NOMO-1 (cell line): Measurements from ENCODE around the gene SPOCK1.
"Not testable (repeated sequence)": the region's sequence is repeated elsewhere in the genome, so short reads cannot be mapped to it uniquely, and the experiment has no call there.

Experiments used
- DNase-seq, 2 experiments: peaks; one replicate each; lab custom pipeline; 2025; ENCODE audit not compliant: unreplicated experiment in 2 of 2; lab: John Stamatoyannopoulos, UW

Gene SPOCK1

DNA sequence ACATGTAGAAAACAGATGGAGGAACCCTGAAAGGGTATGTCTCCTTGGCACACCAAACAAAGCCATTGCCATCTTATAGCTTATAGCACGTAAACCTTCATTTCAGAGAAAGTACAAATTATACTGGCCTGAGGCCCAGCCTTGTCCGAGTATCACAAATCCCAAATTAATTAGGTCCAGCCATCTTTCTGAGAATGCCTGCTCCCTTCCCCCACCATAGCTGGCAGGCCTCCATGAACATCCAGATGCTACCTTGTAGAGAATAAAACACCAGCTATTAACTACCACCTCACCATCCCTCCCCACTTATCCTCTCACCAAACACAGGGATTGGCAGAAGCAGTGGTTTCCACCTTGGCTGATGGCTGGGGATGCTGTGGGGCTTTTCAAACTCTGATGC is 224.0 kb downstream of the SPOCK1 start:
- no peak for DNase-seq

DNA sequence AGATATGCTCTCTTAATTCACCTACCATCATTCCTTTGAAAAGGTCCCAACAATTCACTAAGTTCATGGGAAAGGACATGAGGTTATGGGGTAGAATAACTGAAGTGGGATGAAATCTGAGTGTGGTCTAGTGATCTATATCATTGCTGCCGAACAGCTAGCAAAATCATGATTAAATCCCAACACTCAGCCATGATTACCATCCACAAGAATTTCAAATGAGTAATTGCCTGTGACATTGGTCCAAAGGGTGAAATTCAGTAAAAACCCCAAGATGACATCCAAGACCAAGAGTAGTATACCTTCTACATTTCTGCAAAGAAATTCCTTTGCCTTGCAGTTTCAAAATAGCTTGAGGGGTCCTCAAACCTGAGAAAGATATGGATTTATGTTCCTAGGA is 225.6 kb downstream of the SPOCK1 start:
- no peak for DNase-seq

DNA sequence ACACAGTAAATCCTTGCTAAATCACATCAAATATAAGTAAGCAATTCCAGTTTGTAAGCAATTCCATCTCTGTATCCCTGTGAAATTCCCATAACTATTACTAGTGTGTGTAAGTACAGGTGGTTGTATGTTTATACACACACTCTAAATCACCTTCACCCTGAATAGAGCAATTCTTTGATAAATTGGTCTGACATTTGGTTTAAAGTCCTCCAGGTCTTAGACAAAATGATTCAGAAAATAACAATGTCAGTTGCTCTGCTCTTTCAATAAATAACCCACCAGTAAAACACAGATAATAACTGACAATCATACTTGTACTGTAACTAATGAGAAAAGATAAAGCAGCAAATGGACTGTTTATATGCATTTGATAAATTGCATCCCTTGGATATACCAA is 226.3 kb downstream of the SPOCK1 start:
- no peak for DNase-seq

DNA sequence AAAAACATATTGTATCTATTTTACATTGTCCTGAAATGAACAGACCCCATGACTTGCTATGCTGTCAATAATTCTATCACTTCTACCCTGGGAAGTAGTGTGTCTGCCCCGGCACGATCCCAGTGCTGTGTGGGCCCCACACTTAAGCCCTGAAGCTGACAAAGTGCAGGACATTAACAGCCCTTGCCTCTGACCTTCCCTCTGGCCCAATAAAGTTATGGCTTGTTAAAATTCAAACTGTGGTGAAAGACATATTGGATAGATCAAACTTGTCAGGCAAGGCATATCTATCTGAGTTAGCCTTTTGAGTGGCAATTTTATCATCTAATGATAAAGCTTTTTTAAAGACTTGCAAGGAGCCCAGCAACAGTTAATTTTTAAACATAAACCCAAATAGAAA is 229.2 kb downstream of the SPOCK1 start:
- DNase-seq = no peak

DNA sequence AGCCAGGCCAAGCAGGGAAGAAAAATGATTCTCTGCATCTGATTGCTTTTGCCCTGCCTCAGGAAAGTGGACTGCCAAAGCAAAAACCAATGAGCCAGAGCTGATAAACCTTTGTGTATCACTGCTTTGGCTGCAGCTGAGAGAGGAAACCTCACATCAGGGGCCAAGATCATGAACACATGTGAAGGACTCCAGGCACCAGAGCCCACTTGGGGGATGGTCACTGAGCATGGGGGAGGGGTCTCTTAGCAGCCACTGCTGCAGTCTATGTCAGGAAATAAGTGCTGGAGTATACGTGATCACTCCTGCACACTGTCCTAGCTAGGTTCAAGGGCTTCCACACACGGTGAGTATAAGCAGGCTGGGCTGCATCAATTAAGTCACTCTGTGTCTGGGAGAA is 229.9 kb downstream of the SPOCK1 start:
- DNase-seq = no peak

DNA sequence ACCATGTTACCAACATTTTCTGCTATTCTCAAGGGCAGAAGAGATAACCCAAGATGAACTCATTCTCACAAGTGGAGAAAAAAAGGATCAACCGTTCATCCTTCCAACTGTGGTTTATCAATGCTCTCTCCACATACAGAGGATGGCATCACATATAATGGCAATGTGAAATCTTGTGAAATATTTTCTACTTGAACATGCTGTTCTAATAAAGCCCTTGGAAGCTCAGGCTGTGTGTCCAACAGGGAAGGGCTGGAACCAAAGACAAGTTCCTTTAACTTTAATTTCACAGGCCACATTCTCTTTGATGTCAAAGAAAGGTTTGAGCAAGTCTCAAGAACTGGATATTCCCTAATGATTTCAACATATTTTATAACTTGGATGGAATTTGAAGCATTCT is 230.5 kb downstream of the SPOCK1 start:
- DNase-seq = no peak

DNA sequence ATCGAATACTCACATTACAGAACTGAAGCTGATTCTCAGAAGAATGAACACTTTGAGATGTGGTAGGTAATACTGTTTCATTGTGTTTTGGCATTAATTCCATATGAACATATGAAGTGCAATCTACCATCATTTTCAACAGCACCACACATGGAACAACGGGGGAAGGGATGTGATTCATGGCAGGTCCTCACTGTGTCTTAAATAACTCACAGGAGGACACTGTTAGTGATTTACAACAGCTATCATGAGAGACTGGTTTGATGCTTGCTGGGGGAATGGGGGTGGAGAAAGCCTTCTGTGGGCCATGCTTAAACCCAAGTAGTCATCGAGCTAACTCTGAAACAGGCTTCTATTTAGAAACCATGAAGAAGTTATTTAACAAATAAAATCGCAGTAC is 232.9 kb downstream of the SPOCK1 start:
- DNase-seq = no peak

DNA sequence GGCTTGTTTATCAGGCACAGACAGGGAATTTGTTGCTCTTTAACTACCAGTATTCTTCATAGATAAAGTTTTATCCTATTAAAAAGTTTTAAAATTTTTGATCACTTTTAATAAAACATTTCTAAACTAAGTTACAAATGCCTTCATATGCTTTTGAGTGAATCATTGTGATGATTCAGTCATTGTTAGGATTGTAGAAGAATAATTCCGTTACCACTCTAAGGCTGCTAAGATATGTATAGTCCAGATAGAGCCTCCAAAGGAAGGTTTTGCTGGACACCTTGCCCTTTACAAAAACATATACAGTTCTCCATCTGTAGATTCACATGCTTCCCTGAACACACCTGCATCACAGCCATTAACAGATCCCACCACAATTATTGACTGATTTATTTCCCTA is 233.7 kb downstream of the SPOCK1 start:
- no peak for DNase-seq

DNA sequence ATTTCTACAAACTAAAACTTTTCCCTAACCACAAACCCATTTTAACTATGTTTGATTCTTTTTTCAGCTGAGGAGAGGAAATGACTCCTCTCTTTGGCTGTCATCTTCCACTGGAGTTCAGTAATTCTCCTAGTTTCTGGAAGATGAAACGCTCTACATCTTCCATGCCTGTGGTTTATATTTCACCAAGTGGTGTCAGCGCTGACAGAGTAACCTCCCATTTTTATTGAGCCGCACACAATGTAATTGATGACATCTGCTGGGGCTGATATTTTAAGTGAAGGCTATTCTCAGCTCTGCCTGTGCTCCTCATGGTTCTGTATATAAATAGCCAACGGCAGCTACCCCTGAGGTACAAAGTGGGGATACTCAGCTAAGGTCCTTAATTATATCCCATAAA is 234.6 kb downstream of the SPOCK1 start:
- no peak for DNase-seq

DNA sequence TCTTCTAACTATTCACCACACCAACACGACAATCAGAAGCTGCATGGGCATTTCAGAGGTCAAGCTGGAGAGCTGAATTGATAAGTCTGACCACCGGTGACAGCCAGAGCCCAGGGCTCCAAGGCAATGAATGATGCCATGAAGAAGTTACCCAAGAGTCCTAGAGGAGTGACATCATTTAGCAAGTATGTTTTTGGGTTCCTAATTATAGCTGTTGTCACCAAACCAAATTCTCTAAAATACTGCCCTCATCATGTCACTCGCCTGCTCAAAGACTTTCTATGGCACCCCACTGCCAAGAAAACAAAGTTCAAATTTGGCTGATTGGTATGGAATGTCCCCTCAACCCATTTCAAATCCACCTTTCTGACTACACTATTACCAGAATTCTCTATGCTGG is 235.1 kb downstream of the SPOCK1 start:
- no peak for DNase-seq

DNA sequence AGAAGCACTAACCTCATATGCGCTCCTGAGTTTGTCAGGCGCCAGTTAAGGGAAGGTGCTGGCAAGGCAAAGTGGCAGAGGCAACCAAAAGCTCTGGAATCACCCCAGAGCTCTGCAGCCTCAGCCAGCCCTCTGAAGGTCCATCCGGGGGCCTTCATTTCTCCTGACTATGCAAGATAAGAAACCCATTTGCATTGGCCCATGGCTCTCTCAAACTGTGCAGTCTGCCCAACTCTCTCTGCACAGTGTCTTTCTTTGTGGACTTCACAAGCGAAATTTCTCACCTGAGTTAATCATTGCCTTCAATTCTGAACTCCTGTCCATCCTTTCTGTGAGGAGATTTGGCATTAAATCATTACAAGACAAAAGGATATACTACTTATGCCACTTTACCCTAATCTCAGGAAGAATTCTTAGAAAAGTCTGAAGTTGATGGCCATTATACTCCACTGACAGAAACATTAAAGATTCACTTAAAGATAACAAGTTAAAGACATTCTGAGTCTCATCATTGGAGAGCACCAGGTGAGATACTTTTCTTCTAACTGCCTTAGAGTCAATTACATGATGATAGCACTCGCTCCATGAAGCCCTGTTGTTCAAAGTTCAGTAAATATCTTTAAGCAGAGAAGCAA is 235.6 kb downstream of the SPOCK1 start:
- no peak for DNase-seq

DNA sequence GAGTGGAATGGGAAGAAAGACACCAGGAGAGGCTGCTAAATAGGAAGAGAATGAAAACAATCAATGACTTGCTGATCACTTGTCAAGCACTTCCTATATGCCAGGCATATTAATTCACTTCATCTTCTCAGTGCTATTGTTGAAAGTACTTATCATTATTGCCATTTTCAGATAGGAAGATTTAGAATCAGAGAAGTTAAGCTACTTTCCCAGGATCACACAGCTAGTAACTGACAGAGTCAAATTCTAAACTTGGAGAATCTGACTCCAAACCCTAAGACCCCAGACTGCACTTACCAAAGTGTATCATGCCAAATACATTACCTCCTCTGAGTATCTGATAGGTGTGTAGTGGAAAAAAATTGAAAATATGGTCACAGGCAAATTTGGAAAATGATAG is 236.3 kb downstream of the SPOCK1 start:
- no peak for DNase-seq

DNA sequence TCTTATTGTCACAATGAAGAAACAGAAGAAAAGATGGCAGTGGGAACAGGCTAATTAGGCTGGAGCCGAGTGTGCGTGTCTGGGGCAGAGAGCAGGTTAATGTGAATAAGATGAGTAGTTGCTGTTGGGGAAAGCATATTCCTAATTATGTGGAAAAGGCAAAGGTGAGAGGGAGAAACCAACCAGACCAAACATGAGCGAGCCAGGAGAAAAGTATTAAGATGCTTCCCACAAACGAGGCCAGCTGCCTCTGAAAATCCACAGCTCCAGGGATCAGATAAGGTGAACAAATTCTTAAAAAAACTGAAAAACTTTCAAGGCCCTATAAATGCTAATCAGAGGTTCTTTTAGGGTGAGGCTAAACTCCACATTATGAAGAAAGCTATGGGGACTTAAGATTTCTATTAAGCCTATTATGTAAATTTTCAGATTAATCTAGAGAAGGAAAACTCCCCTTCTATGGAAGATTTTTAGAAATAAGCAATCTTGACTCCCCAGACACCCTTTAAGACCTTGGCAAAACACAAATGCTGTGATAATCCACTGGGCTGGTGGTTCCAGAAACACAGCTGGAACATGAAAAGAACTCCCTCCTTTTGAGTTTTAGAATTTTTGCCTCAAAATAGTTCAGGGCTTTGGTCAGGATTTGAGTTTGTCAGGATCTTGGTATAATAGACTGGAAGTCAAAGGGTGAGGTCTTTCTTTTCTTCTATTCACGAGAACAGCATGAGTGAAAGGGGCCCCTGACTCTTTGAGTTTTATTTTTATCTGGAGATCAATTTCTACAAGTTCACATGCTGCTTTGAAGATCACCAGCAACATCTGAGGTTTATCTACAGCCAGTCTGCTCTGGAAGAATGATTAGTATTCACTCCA is 238.1 kb downstream of the SPOCK1 start:
- DNase-seq = no peak

DNA sequence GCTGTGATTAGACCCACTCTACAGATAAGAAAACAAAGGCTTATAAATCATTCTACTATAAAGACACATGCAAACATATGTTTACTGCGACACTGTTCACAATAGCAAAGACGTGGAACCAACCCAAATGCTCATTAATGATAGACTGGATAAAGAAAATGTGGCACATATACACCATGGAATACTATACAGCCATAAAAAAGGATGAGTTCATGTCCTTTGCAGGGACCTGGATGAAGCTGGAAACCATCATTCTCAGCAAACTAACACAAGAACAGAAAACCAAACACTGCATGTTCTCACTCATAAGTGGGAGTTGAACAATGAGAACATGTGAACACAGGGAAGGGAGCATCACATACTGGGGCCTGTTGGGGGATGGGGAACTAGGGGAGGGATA is 240.0 kb downstream of the SPOCK1 start:
- not testable (repeated sequence) for DNase-seq

DNA sequence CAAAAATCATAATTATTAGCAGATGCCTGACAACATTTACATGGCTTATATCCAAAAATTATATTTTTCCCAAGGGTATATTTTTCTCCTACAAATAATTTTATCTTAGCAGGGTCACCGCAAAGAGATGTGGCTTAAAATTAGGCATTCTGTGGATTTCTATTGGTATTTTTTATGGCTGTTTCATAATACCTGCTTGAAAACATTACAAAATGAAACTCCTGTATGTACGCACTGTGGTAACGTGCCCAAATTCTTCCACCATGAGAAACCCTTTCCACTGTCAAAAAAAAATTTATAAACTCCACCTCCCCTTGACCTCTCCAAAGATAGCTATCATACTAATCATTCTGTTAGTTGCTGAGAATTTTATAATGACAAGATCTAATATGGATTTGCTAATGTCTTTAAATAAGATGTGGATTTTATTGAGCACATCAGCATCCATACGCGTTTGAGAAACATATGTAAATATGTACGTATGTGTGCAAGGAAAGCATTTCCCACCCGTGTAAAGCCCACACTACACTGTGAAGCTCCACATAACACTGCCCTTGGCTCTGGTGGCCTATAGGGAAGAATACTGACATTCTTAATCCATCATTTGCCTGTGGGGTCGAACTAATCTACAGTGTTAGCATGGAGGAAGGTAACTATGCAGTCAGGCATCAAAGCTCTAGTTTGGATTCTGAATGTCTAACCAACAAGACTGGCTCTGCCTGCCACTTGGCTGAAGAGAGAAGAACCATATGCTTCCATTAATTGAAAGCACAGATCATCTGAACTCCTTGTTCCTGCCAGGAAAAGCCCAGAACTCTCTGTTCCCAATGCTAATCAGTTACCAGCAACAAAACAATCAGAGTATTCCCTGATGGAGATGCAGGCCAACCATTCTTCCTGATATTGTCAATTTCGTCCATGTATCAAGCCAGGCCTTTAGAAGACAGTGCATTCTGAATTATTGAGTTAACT is 244.7 kb downstream of the SPOCK1 start:
- DNase-seq = no peak

DNA sequence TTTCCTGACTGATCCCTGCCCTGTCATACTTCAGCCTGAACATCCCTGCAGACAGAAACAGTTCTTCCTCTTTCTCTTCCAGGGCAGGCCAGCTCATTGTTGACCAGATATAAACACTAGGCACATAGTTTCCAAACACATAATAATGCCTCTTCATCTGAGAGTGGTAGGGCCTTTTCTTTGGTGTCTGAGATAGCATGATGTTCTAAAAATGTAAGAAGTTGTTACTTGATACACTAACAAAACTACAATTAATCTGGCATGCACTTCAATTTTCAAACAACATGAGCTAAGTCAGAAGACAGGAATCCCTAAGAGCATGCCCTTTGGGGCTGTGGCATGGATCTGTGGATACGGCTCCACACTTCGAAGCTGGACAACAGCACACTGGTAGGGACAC is 246.6 kb downstream of the SPOCK1 start:
- no peak for DNase-seq

DNA sequence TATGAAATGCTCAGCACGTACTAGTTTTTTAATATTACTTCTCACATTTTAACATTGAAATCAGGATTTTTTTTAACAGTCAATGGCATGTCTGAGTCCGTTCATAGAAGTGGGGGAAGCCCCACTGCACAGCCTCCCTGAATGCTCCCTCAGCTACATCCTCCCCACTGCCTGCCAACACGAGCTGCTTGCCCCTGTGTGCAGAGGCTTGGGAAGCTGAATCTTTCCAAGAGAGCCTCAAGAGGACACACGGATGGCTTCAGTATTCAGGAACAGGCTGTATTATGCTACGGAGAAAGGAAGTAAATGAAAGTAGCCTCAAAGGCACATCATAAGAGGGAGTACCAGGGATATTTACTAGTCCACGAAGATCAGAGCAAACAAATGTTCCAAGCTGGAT is 248.7 kb downstream of the SPOCK1 start:
- no peak for DNase-seq

DNA sequence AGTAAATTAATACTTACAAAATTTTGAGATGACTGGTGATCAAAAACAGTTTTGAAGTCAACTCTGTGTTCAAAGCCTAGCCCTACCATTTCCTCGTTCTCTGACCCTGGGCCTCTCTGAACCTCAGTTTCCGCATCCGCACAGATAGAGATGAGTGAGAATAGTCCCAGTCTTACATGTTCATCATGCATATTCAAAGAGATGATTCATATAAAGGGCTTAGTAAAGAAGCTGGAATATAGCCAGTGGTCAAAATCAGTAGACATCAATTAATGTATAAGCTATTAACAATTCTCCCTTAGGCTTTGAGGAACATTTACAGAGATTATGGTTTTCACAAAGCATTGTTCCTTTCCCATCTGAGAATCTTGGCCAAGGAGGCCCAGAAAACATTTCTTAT is 250.6 kb downstream of the SPOCK1 start:
- DNase-seq = no peak

DNA sequence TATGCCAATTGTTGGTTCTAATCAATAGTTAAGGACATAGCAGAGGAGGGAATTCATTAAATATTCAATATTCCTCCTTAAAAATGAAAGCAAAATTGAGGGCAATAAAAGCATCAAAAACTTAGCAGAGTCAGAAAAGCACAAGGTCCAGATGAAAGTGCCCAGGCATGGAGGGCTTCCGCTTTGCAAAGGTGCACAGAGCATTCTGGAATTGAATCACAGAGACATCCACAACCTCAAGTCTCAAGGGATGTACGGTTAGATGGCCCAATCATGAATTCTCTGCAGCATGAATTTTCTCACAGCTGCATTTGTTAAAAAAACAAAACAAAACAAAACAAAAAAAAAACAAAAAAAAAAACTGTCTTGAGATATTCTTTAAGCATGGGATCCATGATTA is 253.7 kb downstream of the SPOCK1 start:
- DNase-seq = no peak

DNA sequence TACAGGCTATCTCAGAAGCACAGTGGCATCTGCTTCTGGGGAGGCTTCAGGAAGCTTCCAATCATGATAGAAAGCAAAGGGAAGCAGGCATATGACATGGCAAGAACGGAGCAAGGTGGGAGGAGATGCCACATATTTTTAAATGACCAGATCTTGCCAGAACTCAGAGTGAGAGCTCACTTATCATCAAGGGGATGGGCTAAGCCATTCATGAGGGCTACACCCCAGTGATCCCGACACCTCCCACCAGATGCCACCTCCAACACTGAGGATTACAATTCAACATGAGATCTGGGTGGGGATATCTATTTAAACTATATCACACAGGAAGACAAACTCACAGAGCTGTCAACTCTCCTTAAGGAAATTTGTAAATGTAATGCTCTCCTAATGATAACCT is 258.8 kb downstream of the SPOCK1 start:
- DNase-seq = no peak

DNA sequence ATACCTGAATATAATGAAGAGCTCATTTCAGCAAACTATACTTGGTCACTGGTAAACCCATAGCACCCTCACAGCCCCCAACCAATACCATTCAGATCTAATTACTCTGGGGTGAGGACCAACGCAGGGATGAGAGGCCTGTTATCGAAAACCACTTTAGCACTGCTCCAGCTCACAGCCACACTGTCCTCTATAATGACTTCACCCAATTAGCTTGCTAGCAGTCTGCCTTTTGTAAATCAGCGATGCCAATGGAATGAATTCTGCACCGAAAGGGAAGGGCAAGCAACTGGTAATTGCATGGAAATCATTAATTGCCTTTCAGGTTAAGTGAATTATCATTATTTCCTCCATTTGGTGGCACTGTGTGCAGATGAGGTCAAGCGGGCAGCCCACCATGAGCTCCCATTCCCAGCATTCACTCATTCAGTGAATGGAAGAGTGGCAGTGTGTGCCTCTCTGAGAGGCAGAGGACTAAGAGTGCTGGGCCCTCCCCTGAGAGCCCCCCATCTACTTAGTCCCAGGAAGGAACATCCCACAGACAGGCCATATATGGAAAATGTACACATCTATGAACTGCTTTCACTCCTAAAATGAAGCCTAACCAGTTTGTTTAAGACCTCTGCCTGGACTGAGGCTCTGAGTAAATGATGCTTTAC is 262.1 kb downstream of the SPOCK1 start:
- DNase-seq = no peak
